K562 (cell line): ENCODE measurements around the gene GABRR1. TPM values are rescaled to one million over a fixed set of nuclear protein-coding genes. Genes with fewer than 3 reads are reported as not detected.

Experiments used
- ATAC-seq: fragments of 200-7000 bp; cut with Tn5 transposase; 3 replicates; pipeline ENCODE4 v1.9.1; 2020; ENCODE audit warnings: moderate library complexity
- BruUV-seq: library from RNA; stranded (reverse); fragments of 400-500 nt; replicated peaks from 2 replicates; lab custom pipeline; 2021; lab: Mats Ljungman, UMichigan
- CTCF ChIA-PET: fragments of 300-600 bp; formaldehyde crosslinking; extraction: SDS; loops from one replicate; lab custom pipeline; 2021; ENCODE audit warnings: low intra/inter-chr PET ratio; lab: Yijun Ruan, JAX
- POLR2A ChIA-PET: fragments of 300-600, 350-650 bp; sonication (Branson Sonifier 250); formaldehyde crosslinking; extraction: SDS; loops from one replicate; lab custom pipeline; 2021; ENCODE audit warnings: antibody characterized with exemption, inconsistent platforms; lab: Yijun Ruan, JAX
- DNase-seq, 4 experiments: peaks; one replicate each; pipeline versions ENCODE4 v3.0.0 to v3.0.0-alpha.2; 2011 to 2018; ENCODE audit warnings: low spot score in 3 of 4, mixed read lengths in 3 of 4; ENCODE audit errors: extremely low read depth in 1 of 4
- FAIRE-seq: peaks from 2 replicates; lab custom pipeline; 2011; peaks lifted over from hg19 to GRCh38; lab: Jason Lieb, UNC
- H2AFZ ChIP-seq: 2 replicates; pipeline ENCODE4 v1.6.0; 2011; ENCODE audit warnings: low read depth, low read length, control low read depth, inconsistent platforms
- H3K27ac ChIP-seq: fragments of 200-600 bp; 3 replicates; pipeline ENCODE4 v1.8.0; 2011; ENCODE audit warnings: low read depth, mild to moderate bottlenecking, control low read depth, inconsistent platforms, low read length, moderate library complexity, mixed read lengths; ENCODE audit errors: extremely low read depth
- H3K27me3 ChIP-seq, 2 experiments: fragments of 300-600 bp in 1 of 2; 2 replicates in 1 of 2; 3 replicates in 1 of 2; pipeline versions ENCODE4 v1.6.0 to v1.8.0; 2011; ENCODE audit warnings: inconsistent platforms in 2 of 2, low read length in 2 of 2, mild to moderate bottlenecking in 1 of 2, mixed read lengths in 1 of 2, moderate library complexity in 1 of 2; ENCODE audit not compliant: control insufficient read depth in 2 of 2, insufficient read depth in 2 of 2
- H3K36me3 ChIP-seq: fragments of 300-600 bp; 3 replicates; pipeline ENCODE4 v1.8.0; 2011; ENCODE audit warnings: mild to moderate bottlenecking, low read length, inconsistent platforms; ENCODE audit not compliant: control insufficient read depth, insufficient read depth
- H3K4me1 ChIP-seq, 2 experiments: fragments of 200-600 bp in 1 of 2; replicated peaks in 1 of 2; 2 replicates in 1 of 2; 3 replicates in 1 of 2; pipeline versions ENCODE4 v1.5.1 to v1.8.0; 2011; ENCODE audit warnings: inconsistent platforms in 2 of 2, low read length in 2 of 2, mild to moderate bottlenecking in 1 of 2, mixed read lengths in 1 of 2, moderate library complexity in 1 of 2; ENCODE audit not compliant: control insufficient read depth in 2 of 2, insufficient read depth in 2 of 2
- H3K4me2 ChIP-seq: 2 replicates; pipeline ENCODE4 v1.6.1; 2011; ENCODE audit warnings: low read length, control low read depth, inconsistent platforms, mixed read lengths; ENCODE audit not compliant: insufficient read depth
- H3K4me3 ChIP-seq: fragments of 200-600 bp; sonication (generic), shearing (Covaris generic); 2 replicates; pipeline ENCODE4 v1.5.1; 2016; ENCODE audit warnings: control low read depth, inconsistent platforms
- H3K79me2 ChIP-seq: fragments of 200-600 bp; 3 replicates; pipeline ENCODE4 v1.8.0; 2011; ENCODE audit warnings: low read length, inconsistent platforms; ENCODE audit not compliant: control insufficient read depth, insufficient read depth
- H3K9ac ChIP-seq, 2 experiments: 2 replicates each; pipeline versions ENCODE4 v1.6.0 to v1.6.1; 2011; ENCODE audit warnings: low read depth in 2 of 2, low read length in 2 of 2, control low read depth in 1 of 2, inconsistent platforms in 1 of 2, mild to moderate bottlenecking in 1 of 2, mixed read lengths in 1 of 2; ENCODE audit not compliant: insufficient read depth in 1 of 2
- H3K9me1 ChIP-seq: one replicate; pipeline ENCODE4 v1.6.0; 2011; ENCODE audit warnings: inconsistent platforms, mild to moderate bottlenecking, low read length, moderate library complexity; ENCODE audit not compliant: control insufficient read depth, insufficient read depth
- H3K9me3 ChIP-seq: replicated peaks from 2 replicates; pipeline ENCODE4 v1.5.1; 2011; ENCODE audit warnings: low read depth, low read length, inconsistent platforms; ENCODE audit not compliant: control insufficient read depth, insufficient read depth
- H4K20me1 ChIP-seq: replicated peaks from 2 replicates; pipeline ENCODE4 v1.6.1; 2011; ENCODE audit warnings: low read length, inconsistent platforms, mixed read lengths; ENCODE audit not compliant: control insufficient read depth, insufficient read depth
- E2F1 ChIP-seq: sonication (generic); formaldehyde crosslinking; IDR thresholded peaks from 2 replicates; pipeline ENCODE4 v1.8.1; 2023; ENCODE audit warnings: mild to moderate bottlenecking, missing genetic modification reagents, moderate library complexity
- MEF2D ChIP-seq: conservative IDR thresholded peaks from 2 replicates; pipeline ENCODE4 v1.6.1; 2016; ENCODE audit warnings: low read depth, missing genetic modification characterization, missing compliant biosample characterization
- NR2F6 ChIP-seq: fragments of 450-650 bp; formaldehyde crosslinking; IDR thresholded peaks from 2 replicates; pipeline ENCODE4 v1.4.0; 2020; ENCODE audit warnings: mild to moderate bottlenecking
- RB1 ChIP-seq: fragments of 450-650 bp; IDR thresholded peaks from 2 replicates; pipeline ENCODE4 v1.6.1; 2017; ENCODE audit warnings: low read depth, mild to moderate bottlenecking
- TAF15 ChIP-seq: fragments of 200-400 bp; formaldehyde crosslinking; IDR thresholded peaks from 2 replicates; pipeline ENCODE4 v1.6.1; 2017; ENCODE audit warnings: mild to moderate bottlenecking, low read depth, low read length, moderate library complexity
- U2AF2 ChIP-seq: fragments of 200-400 bp; formaldehyde crosslinking; optimal IDR thresholded peaks from 2 replicates; pipeline ENCODE3; 2017; ENCODE audit warnings: low read depth, mild to moderate bottlenecking, low read length
- YY1 ChIP-seq, 3 experiments: IDR thresholded peaks; 2 replicates each; pipeline ENCODE4 v1.6.1; 2011; ENCODE audit warnings: low read length in 2 of 3, mild to moderate bottlenecking in 2 of 3, moderate library complexity in 2 of 3, borderline replicate concordance in 1 of 3, control low read depth in 1 of 3, low read depth in 1 of 3; ENCODE audit not compliant: insufficient read depth in 3 of 3, insufficient replicate concordance in 2 of 3, control insufficient read depth in 1 of 3, insufficient read length in 1 of 3; ENCODE audit errors: extremely low read depth in 1 of 3
- ZC3H11A ChIP-seq: IDR thresholded peaks from 2 replicates; pipeline ENCODE4 v1.6.1; 2012; ENCODE audit warnings: low read depth, low read length, improper control_type of control experiment
- ZNF165 ChIP-seq: fragments of 250-450 bp; sonication (Bioruptor Pico); IDR thresholded peaks from 2 replicates; pipeline ENCODE4 v1.4.0; 2020; ENCODE audit warnings: borderline replicate concordance
- ZNF224 ChIP-seq: sonication (generic); formaldehyde crosslinking; IDR thresholded peaks from 2 replicates; pipeline ENCODE4 v1.8.0; 2022; ENCODE audit warnings: mild to moderate bottlenecking, missing genetic modification reagents
- ZNF347 ChIP-seq: fragments of 450-650 bp; formaldehyde crosslinking; IDR thresholded peaks from 2 replicates; pipeline ENCODE4 v1.4.0; 2020; ENCODE audit warnings: low read depth, mild to moderate bottlenecking, moderate library complexity
- ZNF398 ChIP-seq: fragments of 250-450 bp; sonication (Bioruptor Pico); IDR thresholded peaks from 2 replicates; pipeline ENCODE4 v1.8.0; 2021; ENCODE audit warnings: moderate library complexity, mild to moderate bottlenecking, inconsistent platforms
- ZNF830 ChIP-seq: fragments of 250-450 bp; sonication (Bioruptor Pico); IDR thresholded peaks from 2 replicates; pipeline ENCODE4 v1.5.0; 2021; ENCODE audit warnings: mild to moderate bottlenecking
- WGBS: fragments of 100-300 bp; shearing (Covaris generic); methylation state at CpG from one replicate; pipeline ENCODE4 v1.1.6; 2016; ENCODE audit warnings: low coverage, mixed read lengths; ENCODE audit not compliant: insufficient coverage; ENCODE audit errors: missing lambda C conversion rate; 5-methylcytosine and 5-hydroxymethylcytosine counted together
- in situ Hi-C: fragments of 300-500 bp; cut with MboI; formaldehyde crosslinking; loops from 4 replicates; pipeline ENCODE4 v1.15.0; 2018; ENCODE audit warnings: inconsistent platforms, mixed read lengths
- intact Hi-C: fragments of 100-400 bp; cut with micrococcal nuclease; formaldehyde crosslinking; loops from 2 replicates; pipeline ENCODE4 v1.14.2; 2022
- polyA plus RNA-seq, 8 experiments: library from polyadenylated mRNA; depleted of rRNA in 4 of 8; stranded (reverse) in 5 of 8; unstranded in 3 of 8; fragments of >200 nt; fragmentation: Nextera tagmentation in 2 of 8; fragmentation: Illumina TruSeq in 1 of 8; extraction: Ambion mirVana in 2 of 8; extraction: Trizol in 1 of 8; gene quantifications; 2 replicates each; pipeline versions ENCODE4 v1.2.1 to v1.2.3, GENCODE V29; 2011 to 2014; ENCODE audit warnings: inconsistent platforms in 1 of 8, missing spikeins in 1 of 8
- total RNA-seq, 7 experiments: library from RNA; depleted of rRNA in 6 of 7; stranded (reverse); fragments of >200 nt in 6 of 7; fragmentation: Illumina TruSeq in 2 of 7; extraction: Trizol in 2 of 7; gene quantifications; 2 replicates each; pipeline versions ENCODE4 v1.2.1 to v1.2.3, GENCODE V29; 2011 to 2021; ENCODE audit warnings: low replicate concordance in 1 of 7
- TF ChIP-seq, protein P1 (sequence below): sonication (generic); formaldehyde crosslinking; IDR thresholded peaks from 2 replicates; pipeline ENCODE4 v1.8.1; 2023; ENCODE audit warnings: mild to moderate bottlenecking, missing genetic modification reagents

Gene GABRR1
- total and polyA plus RNA-seq, 9 of the 15 experiments (the other 6 are each of a cell fraction or from before 2014, with no cell fraction given), result not detected

DNA sequence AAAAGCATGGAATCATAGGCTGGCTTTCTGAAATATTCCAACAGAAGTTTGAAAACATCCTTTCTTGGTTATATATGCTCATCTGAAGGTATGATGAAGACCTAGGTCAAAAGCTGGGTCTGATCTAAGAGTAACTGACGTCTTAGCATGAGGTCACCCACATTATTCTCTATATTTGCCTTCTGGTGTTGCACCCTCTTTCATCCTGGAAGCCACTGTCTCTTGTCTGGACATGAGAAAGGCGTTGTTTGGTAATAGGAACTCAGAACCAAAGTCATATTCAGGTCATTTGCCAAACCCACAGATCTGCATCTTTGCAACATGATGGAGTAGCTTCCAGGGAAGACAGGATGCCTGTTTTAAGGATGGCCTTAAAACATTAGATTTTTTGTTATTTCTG, 17.6 kb downstream of the GABRR1 start:
- no peak for TF ChIP-seq ZNF347 (CRISPR knock-in tag)
- TF ChIP-seq RB1, result no peak
- TF ChIP-seq TAF15, result no peak
- no peak for TF ChIP-seq E2F1
- no peak for TF ChIP-seq ZNF224 (CRISPR knock-in tag)
- TF ChIP-seq ZNF830 (CRISPR knock-in tag), result no peak
- TF ChIP-seq ZNF165 (CRISPR knock-in tag), result no peak
- TF ChIP-seq ZC3H11A, result no peak
- TF ChIP-seq U2AF2, result no peak
- no peak for TF ChIP-seq YY1 (IDR thresholded peaks at IDR 0.05; ENCODE audit: borderline replicate concordance in 1 of 3, control insufficient read depth in 1 of 3, extremely low read depth in 1 of 3, insufficient read depth in 3 of 3, insufficient read length in 1 of 3, insufficient replicate concordance in 2 of 3, low read depth in 1 of 3, low read length in 2 of 3)
- TF ChIP-seq, protein P1, sequence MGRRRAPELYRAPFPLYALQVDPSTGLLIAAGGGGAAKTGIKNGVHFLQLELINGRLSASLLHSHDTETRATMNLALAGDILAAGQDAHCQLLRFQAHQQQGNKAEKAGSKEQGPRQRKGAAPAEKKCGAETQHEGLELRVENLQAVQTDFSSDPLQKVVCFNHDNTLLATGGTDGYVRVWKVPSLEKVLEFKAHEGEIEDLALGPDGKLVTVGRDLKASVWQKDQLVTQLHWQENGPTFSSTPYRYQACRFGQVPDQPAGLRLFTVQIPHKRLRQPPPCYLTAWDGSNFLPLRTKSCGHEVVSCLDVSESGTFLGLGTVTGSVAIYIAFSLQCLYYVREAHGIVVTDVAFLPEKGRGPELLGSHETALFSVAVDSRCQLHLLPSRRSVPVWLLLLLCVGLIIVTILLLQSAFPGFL (CRISPR knock-in tag), result no peak
- TF ChIP-seq NR2F6, result no peak
- no peak for TF ChIP-seq MEF2D (tag)
- no peak for TF ChIP-seq ZNF398 (CRISPR knock-in tag)
- H4K20me1 ChIP-seq, result no peaks in the 10 kb centered on the region
- no peak overlapping the region for H3K27ac ChIP-seq
- H3K79me2 ChIP-seq, result no peaks in the 10 kb centered on the region
- H2AFZ ChIP-seq, result no peak overlapping the region
- H3K9me3 ChIP-seq, result no peaks in the 10 kb centered on the region
- ChIA-PET CTCF (no interaction called here), POLR2A (interaction anchor here (0.8 kb wide), 1 partner anchor 93 kb away, joined by 3 read pairs; no protein-coding TSS in a partner anchor)
- no peak overlapping the region for H3K4me3 ChIP-seq
- WGBS, result 0% methylated on average over 2 of the region's 2 CpGs
- ATAC-seq, result no peak
- no peak overlapping the region for H3K9ac ChIP-seq
- no peak for DNase-seq
- H3K4me2 ChIP-seq, result no peak overlapping the region
- in situ Hi-C loops (no loop called here), intact Hi-C loops (no loop called here)
- no peaks in the 10 kb centered on the region for H3K36me3 ChIP-seq
- H3K27me3 ChIP-seq, result peaks cover 5 to 24% of the 10 kb centered on the region in 2 experiments; a peak in 4 of 5 replicates
- no peaks in the 10 kb centered on the region for H3K4me1 ChIP-seq
- H3K9me1 ChIP-seq, result no peaks in the 10 kb centered on the region
- no peak for FAIRE-seq
- no TSS peak for BruUV-seq
